HG02884 (cell line): Measurements from ENCODE around the gene NUDT12.

Experiments
- ATAC-seq: cut with Tn5 transposase; IDR thresholded peaks from one replicate; pipeline ENCODE4 v1.9.1; 2021; ENCODE audit warnings: mild to moderate bottlenecking, moderate library complexity; ENCODE audit not compliant: unreplicated experiment

The NUDT12 gene

GRCh38 chr5:103541569-103541968 lies 21.0 kb downstream of the NUDT12 start:
- ATAC-seq: no peak

GRCh38 chr5:103541114-103541513 lies 21.5 kb downstream of the NUDT12 start:
- peak; percentile 65 for ATAC-seq

- no peak for ATAC-seq
Measured at GRCh38 chr5:103539376-103540330, 22.9 kb downstream of the NUDT12 start.

- no peak for ATAC-seq
Measured at GRCh38 chr5:103532086-103532734, 30.4 kb downstream of the NUDT12 start.

GRCh38 chr5:103526164-103526915 lies 36.2 kb downstream of the NUDT12 start:
- no peak for ATAC-seq

- no peak for ATAC-seq
Measured at GRCh38 chr5:103525361-103525760, 37.2 kb downstream of the NUDT12 start.

GRCh38 chr5:103523319-103523718 lies 39.3 kb downstream of the NUDT12 start:
- ATAC-seq: no peak

- no peak for ATAC-seq
Measured at GRCh38 chr5:103522586-103522985, 40.0 kb downstream of the NUDT12 start.

- ATAC-seq: no peak
Measured at GRCh38 chr5:103519550-103519949, 43.0 kb downstream of the NUDT12 start.

- ATAC-seq: no peak
Measured at GRCh38 chr5:103514371-103514770, 48.2 kb downstream of the NUDT12 start.

- ATAC-seq: no peak
Measured at GRCh38 chr5:103513701-103514100, 48.9 kb downstream of the NUDT12 start.

- no peak for ATAC-seq
Measured at GRCh38 chr5:103512500-103512899, 50.1 kb downstream of the NUDT12 start.

- no peak for ATAC-seq
Measured at GRCh38 chr5:103511554-103511885, 51.1 kb downstream of the NUDT12 start.

- ATAC-seq: no peak
Measured at GRCh38 chr5:103510851-103511553, 51.6 kb downstream of the NUDT12 start.

- no peak for ATAC-seq
Measured at GRCh38 chr5:103505581-103506305, 56.8 kb downstream of the NUDT12 start.

- no peak for ATAC-seq
Measured at GRCh38 chr5:103503066-103503465, 59.5 kb downstream of the NUDT12 start.

GRCh38 chr5:103502662-103503061 lies 59.9 kb downstream of the NUDT12 start:
- ATAC-seq: no peak
